Measurements from ENCODE around the gene C19orf73. TPM values are rescaled to one million over a fixed set of nuclear protein-coding genes. Genes with fewer than 3 reads are reported as not detected.

The C19orf73 gene
- total RNA-seq, 4 donors from 2014 or later: 1.8 TPM; not detected in 3

DNA sequence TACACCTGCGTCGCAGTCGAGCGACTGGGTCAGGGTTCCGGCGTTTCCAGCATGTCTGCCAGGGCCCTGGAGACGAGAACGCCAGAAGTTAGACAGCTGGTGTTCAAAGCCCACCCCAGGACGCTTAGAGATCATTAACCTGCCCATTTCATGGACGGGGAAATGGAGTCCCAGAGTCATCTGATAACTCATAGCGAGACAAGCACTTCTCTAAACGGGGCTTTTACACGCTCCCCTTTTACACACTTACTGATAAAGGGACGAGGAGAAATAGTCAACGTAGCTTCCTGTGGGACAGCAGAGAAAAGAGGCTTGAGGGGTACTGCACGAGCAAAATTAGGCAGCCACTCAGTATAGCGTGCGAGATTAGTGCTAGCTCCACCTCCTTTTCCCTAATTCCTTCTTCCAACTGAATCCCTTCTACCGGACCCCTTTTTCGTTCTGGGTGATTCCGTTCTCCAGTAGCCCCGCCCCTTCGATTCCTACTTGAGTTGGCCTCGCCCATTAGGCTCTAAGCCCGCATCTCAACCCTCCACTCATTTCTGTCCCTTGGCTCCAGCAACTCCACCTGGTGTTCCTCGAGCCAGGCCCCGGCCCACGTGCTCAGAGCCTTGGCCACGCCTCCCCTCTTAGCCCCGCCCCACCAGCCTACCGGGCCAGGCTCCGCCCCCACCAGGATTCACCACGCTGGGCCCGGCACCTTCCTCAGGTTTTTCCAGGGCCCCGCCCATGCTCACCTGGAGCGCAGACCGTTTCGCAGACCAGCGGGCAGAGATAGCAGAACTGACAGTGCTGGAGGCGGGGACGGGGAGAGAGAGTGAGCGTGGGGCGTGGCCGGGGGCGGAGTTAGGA lies 32.5 kb upstream of the C19orf73 start:
- H3K27ac ChIP-seq: peak overlapping the region in 3 of 4 donors; percentile 82 to 88 (median 83)
- H3K9me3 ChIP-seq: no peaks in the 10 kb centered on the region
- no peak for TF ChIP-seq POLR2AphosphoS5 (IDR thresholded peaks at IDR 0.05)
- WGBS, 2 donors (ENCODE audit: low coverage in 1 of 2): 6 to 16% methylated on average over 16 to 27 of the region's 45 CpGs
- H3K4me3 ChIP-seq: peak overlapping the region in 1 of 2 donors; percentile 77
- H3K27me3 ChIP-seq: no peaks in the 10 kb centered on the region
- no peaks in the 10 kb centered on the region for H3K36me3 ChIP-seq
- ATAC-seq: no peak
- peaks cover 0 to 39% (median 18%) of the 10 kb centered on the region in 3 donors for H3K4me1 ChIP-seq

DNA sequence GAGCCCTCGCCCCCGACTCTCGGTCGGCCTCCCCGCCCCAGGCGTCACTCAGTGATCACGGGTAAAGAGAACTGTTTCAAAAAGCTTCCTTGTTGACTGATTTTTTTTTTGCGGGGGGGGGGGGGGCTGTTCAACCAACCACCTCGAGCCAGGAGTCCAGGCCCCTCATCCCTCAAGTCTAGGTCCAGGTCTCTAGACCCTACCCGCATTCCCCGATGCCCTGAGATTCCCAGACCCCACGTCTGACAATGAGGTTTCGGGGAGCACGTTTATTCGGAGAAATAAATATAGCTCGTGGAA lies 32.0 kb upstream of the C19orf73 start:
- 0 to 9% methylated on average over 1 to 4 of the region's 16 CpGs for WGBS, 2 donors (ENCODE audit: low coverage in 1 of 2)
- Histone ChIP-seq H3K4me1 (peaks cover 0 to 45% (median 24%) of the 10 kb centered on the region in 3 donors), H3K9me3 (no peaks in the 10 kb centered on the region), H3K4me3 (peak overlapping the region; percentile 66 to 77), H3K36me3 (no peaks in the 10 kb centered on the region), H3K27ac (peak overlapping the region in 3 of 4 donors; percentile 82 to 88 (median 83)), H3K27me3 (no peaks in the 10 kb centered on the region)
- no peak for ATAC-seq
- TF ChIP-seq POLR2A (IDR thresholded peaks at IDR 0.05) (no peak), POLR2AphosphoS5 (IDR thresholded peaks at IDR 0.05) (no peak), EP300 (IDR thresholded peaks at IDR 0.05) (no peak)
- TF ChIP-seq, protein P1, sequence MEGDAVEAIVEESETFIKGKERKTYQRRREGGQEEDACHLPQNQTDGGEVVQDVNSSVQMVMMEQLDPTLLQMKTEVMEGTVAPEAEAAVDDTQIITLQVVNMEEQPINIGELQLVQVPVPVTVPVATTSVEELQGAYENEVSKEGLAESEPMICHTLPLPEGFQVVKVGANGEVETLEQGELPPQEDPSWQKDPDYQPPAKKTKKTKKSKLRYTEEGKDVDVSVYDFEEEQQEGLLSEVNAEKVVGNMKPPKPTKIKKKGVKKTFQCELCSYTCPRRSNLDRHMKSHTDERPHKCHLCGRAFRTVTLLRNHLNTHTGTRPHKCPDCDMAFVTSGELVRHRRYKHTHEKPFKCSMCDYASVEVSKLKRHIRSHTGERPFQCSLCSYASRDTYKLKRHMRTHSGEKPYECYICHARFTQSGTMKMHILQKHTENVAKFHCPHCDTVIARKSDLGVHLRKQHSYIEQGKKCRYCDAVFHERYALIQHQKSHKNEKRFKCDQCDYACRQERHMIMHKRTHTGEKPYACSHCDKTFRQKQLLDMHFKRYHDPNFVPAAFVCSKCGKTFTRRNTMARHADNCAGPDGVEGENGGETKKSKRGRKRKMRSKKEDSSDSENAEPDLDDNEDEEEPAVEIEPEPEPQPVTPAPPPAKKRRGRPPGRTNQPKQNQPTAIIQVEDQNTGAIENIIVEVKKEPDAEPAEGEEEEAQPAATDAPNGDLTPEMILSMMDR (IDR thresholded peaks at IDR 0.05): no peak

DNA sequence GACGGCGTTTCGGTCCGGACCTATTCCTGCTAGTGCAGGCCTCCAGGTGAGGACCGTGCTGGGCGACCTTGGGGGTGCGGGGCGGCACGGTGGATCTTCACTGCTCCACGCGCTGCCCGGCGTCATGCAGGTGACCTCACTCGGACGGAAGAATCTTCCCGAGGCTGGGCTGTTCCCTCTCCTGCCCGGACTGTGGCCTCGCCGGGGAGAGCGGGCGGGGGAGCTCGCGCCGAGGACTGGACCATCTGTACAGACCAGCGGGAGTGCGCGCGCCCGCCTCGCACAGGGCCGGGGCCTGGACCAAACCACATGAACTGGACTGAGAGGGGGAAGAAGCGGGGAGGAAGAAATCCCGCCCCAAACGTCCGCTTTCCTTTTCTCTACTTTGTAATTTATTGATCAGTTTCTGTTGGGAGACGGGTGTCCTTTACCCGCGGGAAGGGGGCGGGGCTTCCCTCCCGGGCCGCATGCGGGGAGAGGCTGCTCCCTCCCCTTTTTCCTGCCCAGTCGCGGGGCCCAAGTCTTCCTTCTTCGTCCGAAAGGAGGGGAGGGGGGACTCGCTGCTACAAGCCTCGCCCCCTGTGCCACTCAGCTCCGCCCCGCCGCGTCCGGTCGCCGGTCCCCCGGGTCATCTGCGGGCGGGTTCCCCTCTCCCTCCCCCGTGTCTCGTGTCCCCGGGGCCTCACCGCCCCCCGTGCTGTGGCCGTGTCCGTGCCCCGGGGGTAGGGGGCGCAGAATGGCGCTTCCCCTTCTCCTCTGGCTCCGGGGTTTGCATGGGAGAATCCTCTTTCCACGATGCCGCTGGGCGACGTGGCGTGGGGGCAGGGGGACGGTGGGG lies 31.4 kb upstream of the C19orf73 start:
- Histone ChIP-seq H3K4me3 (peak overlapping the region; percentile 66 to 77), H3K9me3 (no peaks in the 10 kb centered on the region), H3K27ac (peak overlapping the region; percentile 29 to 88 (median 82)), H3K36me3 (no peaks in the 10 kb centered on the region), H3K4me1 (peaks cover 0 to 51% (median 28%) of the 10 kb centered on the region in 3 donors), H3K27me3 (no peaks in the 10 kb centered on the region)
- TF ChIP-seq EP300 (IDR thresholded peaks at IDR 0.05) (no peak), POLR2AphosphoS5 (IDR thresholded peaks at IDR 0.05) (peak; percentile 4), POLR2A (IDR thresholded peaks at IDR 0.05) (peak in 1 of 2 donors; percentile 20)
- ATAC-seq: peak; percentile 75
- WGBS, 2 donors (ENCODE audit: low coverage in 1 of 2): 0% methylated on average over 8 of the region's 75 CpGs; no CpG with 5 or more reads in 1 of the 2 donors

DNA sequence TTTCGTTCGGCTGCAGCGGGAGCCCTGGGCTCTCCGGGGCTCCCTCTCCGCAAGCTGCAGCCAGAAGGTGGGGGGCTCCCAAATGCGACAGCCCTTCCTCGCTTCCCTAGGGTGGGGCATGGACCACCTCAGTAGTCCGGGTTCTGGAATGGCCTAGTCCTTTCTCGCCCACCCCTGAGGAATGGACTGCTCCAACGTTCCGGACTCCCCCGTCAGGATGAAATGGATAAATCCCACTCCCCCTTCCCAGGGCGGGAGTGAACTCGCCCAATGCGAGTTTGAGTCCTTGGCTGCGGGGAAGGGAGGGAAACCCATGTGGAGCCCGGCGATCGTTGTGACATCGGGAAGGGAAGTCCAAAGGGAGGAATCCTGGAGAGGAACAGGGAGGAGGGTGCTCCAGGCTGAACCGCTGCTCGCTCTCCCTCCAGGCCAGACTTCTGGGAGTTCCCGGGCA lies 30.7 kb upstream of the C19orf73 start:
- peak overlapping the region; percentile 66 to 77 for H3K4me3 ChIP-seq
- no peaks in the 10 kb centered on the region for H3K9me3 ChIP-seq
- peak; percentile 67 for ATAC-seq
- TF ChIP-seq, protein P1 (IDR thresholded peaks at IDR 0.05): peak in 1 of 4 experiments; percentile 20
- TF ChIP-seq POLR2AphosphoS5 (IDR thresholded peaks at IDR 0.05) (peak; percentile 19), POLR2A (IDR thresholded peaks at IDR 0.05) (no peak)
- WGBS, 2 donors (ENCODE audit: low coverage in 1 of 2): 0% methylated on average over 7 of the region's 23 CpGs; no CpG with 5 or more reads in 1 of the 2 donors
- no peaks in the 10 kb centered on the region for H3K36me3 ChIP-seq
- no peaks in the 10 kb centered on the region for H3K27me3 ChIP-seq
- peak overlapping the region; percentile 29 to 88 (median 82) for H3K27ac ChIP-seq
- H3K4me1 ChIP-seq: peaks cover 0 to 53% (median 28%) of the 10 kb centered on the region in 3 donors

DNA sequence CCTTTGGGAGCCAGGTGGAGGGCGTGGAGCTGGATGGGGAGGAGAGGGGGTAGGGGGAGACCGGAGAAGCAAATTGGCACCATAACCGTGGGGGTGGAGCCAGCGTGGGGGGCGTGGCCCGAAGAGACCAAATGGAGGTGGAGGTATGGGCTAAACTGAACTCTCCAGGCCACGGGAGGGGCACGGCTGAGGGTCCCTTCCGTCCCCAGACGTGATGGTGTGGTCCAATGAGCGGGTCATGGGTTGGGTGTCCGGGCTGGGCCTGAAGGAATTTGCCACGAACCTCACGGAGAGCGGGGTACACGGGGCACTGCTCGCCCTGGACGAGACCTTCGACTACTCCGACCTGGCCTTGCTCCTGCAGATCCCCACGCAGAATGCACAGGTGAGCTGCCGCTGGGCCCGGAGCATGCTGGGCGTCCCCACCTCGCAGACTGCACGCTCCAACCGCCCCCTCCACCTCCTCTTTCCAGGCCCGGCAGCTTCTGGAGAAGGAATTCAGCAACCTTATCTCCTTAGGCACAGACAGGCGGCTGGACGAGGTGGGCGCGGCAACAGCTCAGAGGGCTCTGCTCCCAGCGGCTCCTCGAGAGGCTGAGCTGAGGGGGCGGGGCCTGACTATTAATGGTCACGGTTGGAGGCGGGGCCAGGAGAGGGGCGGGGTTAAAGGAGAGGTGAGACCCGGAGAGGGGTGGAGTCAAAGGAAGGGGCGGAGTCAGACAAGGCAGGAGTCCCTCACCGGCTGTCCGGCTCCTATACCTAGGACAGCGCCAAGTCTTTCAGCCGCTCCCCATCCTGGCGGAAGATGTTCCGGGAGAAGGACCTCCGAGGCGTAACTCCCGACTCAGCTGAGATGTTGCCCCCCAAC lies 30.1 kb upstream of the C19orf73 start:
- Histone ChIP-seq H3K27ac (peak overlapping the region; percentile 29 to 88 (median 82)), H3K27me3 (no peaks in the 10 kb centered on the region), H3K36me3 (no peaks in the 10 kb centered on the region), H3K4me1 (peaks cover 0 to 53% (median 28%) of the 10 kb centered on the region in 3 donors), H3K4me3 (peak overlapping the region; percentile 66 to 77), H3K9me3 (no peaks in the 10 kb centered on the region)
- 2 to 4% methylated on average over 6 to 18 of the region's 49 CpGs for WGBS, 2 donors (ENCODE audit: low coverage in 1 of 2)
- peak; percentile 4 to 14 for TF ChIP-seq POLR2A (IDR thresholded peaks at IDR 0.05)
- TF ChIP-seq POLR2AphosphoS5 (IDR thresholded peaks at IDR 0.05): no peak
- TF ChIP-seq, protein P1 (IDR thresholded peaks at IDR 0.05): no peak
- TF ChIP-seq EP300 (IDR thresholded peaks at IDR 0.05): no peak
- peak; percentile 80 for ATAC-seq
